SU-DHL-6 (cell line): ENCODE data around the gene PPARA.

Experiments used
- H2AFZ ChIP-seq: fragments of 200-600 bp; sonication (generic); 2 replicates; pipeline ENCODE4 v1.6.1; 2014; ENCODE audit warnings: low read depth, mild to moderate bottlenecking, moderate library complexity, mixed read lengths, antibody characterized with exemption, low read length; ENCODE audit not compliant: severe bottlenecking
- H3F3A ChIP-seq: fragments of 200-600 bp; shearing (Covaris generic); 2 replicates; pipeline ENCODE4 v1.6.0; 2016; ENCODE audit warnings: antibody characterized with exemption, mild to moderate bottlenecking; ENCODE audit not compliant: insufficient read depth
- H3K27ac ChIP-seq: fragments of 200-600 bp; sonication (generic); 2 replicates; pipeline ENCODE4 v1.5.1; 2016; ENCODE audit warnings: low read depth, mild to moderate bottlenecking, low read length, moderate library complexity, mixed read lengths
- H3K27me3 ChIP-seq: fragments of 200-600 bp; sonication (generic), shearing (Covaris generic); 2 replicates; pipeline ENCODE4 v1.6.0; 2014; ENCODE audit warnings: mild to moderate bottlenecking, low read length
- H3K36me3 ChIP-seq: fragments of 200-600 bp; sonication (generic); 2 replicates; pipeline ENCODE4 v1.6.1; 2014; ENCODE audit warnings: mild to moderate bottlenecking, low read length, mixed read lengths
- H3K4me2 ChIP-seq: fragments of 300-600, 200-600 bp; shearing (Covaris generic), sonication (generic); 2 replicates; pipeline ENCODE4 v1.6.0; 2014; ENCODE audit warnings: low read length, low read depth, mild to moderate bottlenecking; ENCODE audit not compliant: poor library complexity, severe bottlenecking
- H3K4me3 ChIP-seq: fragments of 200-600 bp; sonication (generic); 2 replicates; pipeline ENCODE4 v1.5.1; 2014; ENCODE audit warnings: antibody characterized with exemption, low read length, mild to moderate bottlenecking, mixed read lengths; ENCODE audit not compliant: insufficient read depth, poor library complexity, severe bottlenecking
- H3K79me2 ChIP-seq: fragments of 200-600 bp; sonication (generic); 2 replicates; pipeline ENCODE4 v1.6.1; 2014; ENCODE audit warnings: mild to moderate bottlenecking, low read length, moderate library complexity; ENCODE audit not compliant: insufficient read depth
- H3K9ac ChIP-seq: fragments of 200-600 bp; sonication (generic); 2 replicates; pipeline ENCODE4 v1.7.0; 2014; ENCODE audit warnings: mild to moderate bottlenecking, low read length
- H3K9me2 ChIP-seq: fragments of 200-600 bp; sonication (generic); replicated peaks from 2 replicates; pipeline ENCODE4 v1.6.1; 2014; ENCODE audit warnings: low read length; ENCODE audit not compliant: insufficient read depth
- H3K9me3 ChIP-seq: fragments of 200-600 bp; sonication (generic); 2 replicates; pipeline ENCODE4 v1.6.1; 2014; ENCODE audit warnings: low read length, mixed read lengths; ENCODE audit not compliant: insufficient read depth
- H4K20me1 ChIP-seq: fragments of 200-600 bp; sonication (generic); 2 replicates; pipeline ENCODE4 v1.6.1; 2014; ENCODE audit warnings: low read depth, mild to moderate bottlenecking, antibody characterized with exemption, low read length, moderate library complexity, mixed read lengths
- CTCF ChIP-seq: fragments of 200-600 bp; sonication (generic); IDR thresholded peaks from one replicate; pipeline ENCODE4 v1.5.1; 2017; ENCODE audit warnings: antibody characterized with exemption, mild to moderate bottlenecking, low read length, moderate library complexity; ENCODE audit not compliant: insufficient read depth, poor library complexity, severe bottlenecking
- EZH2phosphoT487 ChIP-seq: fragments of 200-600 bp; sonication (generic), shearing (Covaris generic); conservative IDR thresholded peaks from 2 replicates; pipeline ENCODE4 v1.6.1; 2018; ENCODE audit warnings: mild to moderate bottlenecking, antibody characterized with exemption, low read length, moderate library complexity, mixed read lengths

PPARA gene

DNA sequence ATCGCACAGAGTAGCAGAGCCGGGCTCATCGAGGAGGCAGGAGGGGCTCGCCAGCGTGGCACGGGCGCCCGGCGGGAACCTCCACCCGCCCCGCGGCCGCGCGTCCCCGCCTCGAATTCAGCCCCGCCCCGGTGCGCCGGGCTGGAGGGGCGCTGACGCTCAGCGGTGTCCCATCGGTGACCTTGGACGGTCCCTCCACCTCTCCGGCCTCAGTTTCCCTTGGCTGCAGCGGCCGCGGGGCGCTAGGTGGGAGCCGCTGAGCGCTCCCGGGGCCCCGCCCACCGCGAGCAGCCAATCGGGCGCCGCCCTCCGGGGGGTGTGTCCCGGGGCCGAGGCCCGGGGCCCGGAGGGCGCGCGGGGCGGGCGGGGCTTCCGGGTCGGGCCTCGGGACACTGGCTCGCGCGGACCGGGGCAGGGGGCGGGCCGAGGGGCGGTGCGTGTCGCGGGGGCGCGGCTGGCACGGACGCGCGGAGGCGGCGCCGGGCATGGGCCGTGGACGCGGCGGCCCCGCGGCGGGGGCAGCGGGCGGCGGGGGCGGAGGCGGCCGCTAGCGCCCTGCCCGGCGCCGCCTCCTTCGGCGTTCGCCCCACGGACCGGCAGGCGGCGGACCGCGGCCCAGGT is at the start of gene PPARA:
Gene PPARA, plus strand, starts transcription at position 493 of the 621 bp plus-strand sequence. CDS start 47,858 bp downstream, outside the sequence.
- peaks cover 6% of the 10 kb centered on the region; the same call in 1 of the 2 replicates for H3F3A ChIP-seq
- peak within 1 kb of the TSS; percentile 63 for H3K9ac ChIP-seq
- no peaks in the 10 kb centered on the region for H3K36me3 ChIP-seq
- H3K79me2 ChIP-seq, result no peaks in the 10 kb centered on the region
- peak within 1 kb of the TSS; percentile 83 for H2AFZ ChIP-seq
- H3K9me3 ChIP-seq, result no peaks in the 10 kb centered on the region
- H3K4me2 ChIP-seq, result peak within 1 kb of the TSS; percentile 78
- TF ChIP-seq CTCF (no peak), EZH2phosphoT487 (no peak)
- H4K20me1 ChIP-seq, result no peaks in the 10 kb centered on the region
- H3K4me3 ChIP-seq, result peak within 1 kb of the TSS; percentile 80
- no peaks in the 10 kb centered on the region for H3K9me2 ChIP-seq
- no peaks in the 10 kb centered on the region for H3K27me3 ChIP-seq
- H3K27ac ChIP-seq, result no peak within 1 kb of the TSS

DNA sequence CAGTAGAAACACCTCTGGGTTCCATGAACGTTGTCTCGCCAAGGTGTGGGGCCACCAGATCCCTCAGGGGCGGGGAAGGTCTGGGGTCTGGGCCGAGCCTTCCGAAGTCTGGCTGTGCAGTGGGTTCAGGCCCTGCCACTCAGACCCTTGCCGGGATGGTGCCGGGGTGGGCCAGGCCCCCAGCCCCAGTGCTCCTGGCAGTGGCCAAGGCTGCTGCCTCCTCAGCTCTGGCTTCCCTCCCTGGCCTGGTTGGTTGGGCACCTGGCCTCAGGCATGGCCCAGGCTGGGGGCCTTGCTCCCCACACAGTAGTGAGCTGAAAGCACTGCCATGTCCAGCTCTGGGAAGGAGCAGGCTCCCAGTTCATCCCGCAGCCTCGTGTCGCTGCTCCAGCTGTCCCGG is 48.2 kb upstream of the PPARA start:
- H3K27ac ChIP-seq, result no peak overlapping the region
- H3K9me3 ChIP-seq, result no peaks in the 10 kb centered on the region
- H4K20me1 ChIP-seq, result no peaks in the 10 kb centered on the region
- H3K36me3 ChIP-seq, result no peaks in the 10 kb centered on the region
- H3K4me3 ChIP-seq, result no peak overlapping the region
- no peaks in the 10 kb centered on the region for H3F3A ChIP-seq
- H3K9me2 ChIP-seq, result no peaks in the 10 kb centered on the region
- TF ChIP-seq CTCF (no peak), EZH2phosphoT487 (no peak)
- no peaks in the 10 kb centered on the region for H3K79me2 ChIP-seq
- no peaks in the 10 kb centered on the region; the same call in 1 of the 2 replicates for H3K27me3 ChIP-seq
- H3K4me2 ChIP-seq, result no peak overlapping the region
- H2AFZ ChIP-seq, result no peak overlapping the region
- no peak overlapping the region for H3K9ac ChIP-seq

GRCh38 chr22:46102752-46103151 is 47.6 kb upstream of the PPARA start:
- Histone ChIP-seq H2AFZ (no peak overlapping the region), H3K36me3 (no peaks in the 10 kb centered on the region), H3K9ac (no peak overlapping the region), H4K20me1 (no peaks in the 10 kb centered on the region), H3K9me3 (no peaks in the 10 kb centered on the region), H3K4me3 (no peak overlapping the region), H3K27ac (no peak overlapping the region), H3K79me2 (no peaks in the 10 kb centered on the region), H3K9me2 (no peaks in the 10 kb centered on the region), H3F3A (no peaks in the 10 kb centered on the region), H3K27me3 (no peaks in the 10 kb centered on the region; the same call in 1 of the 2 replicates), H3K4me2 (no peak overlapping the region)
- no peak for TF ChIP-seq CTCF
- TF ChIP-seq EZH2phosphoT487, result no peak
